Naive thymus-derived CD4-positive, alpha-beta T cell (primary cell): ENCODE results near the gene PPBP. TPM values are rescaled to one million over a fixed set of nuclear protein-coding genes. Genes with fewer than 3 reads are reported as not detected.
"Not testable (repeated sequence)": the region's sequence is repeated elsewhere in the genome, so short reads cannot be mapped to it uniquely, and the experiment has no call there.

Source experiments
- ATAC-seq: fragments of 150-1000 bp; cut with Tn5 transposase; 2 replicates; pipeline ENCODE4 v1.10.0; 2021; ENCODE audit warnings: mild to moderate bottlenecking, moderate library complexity
- CTCF ChIA-PET: fragments of 350-600 bp; sonication (Branson Sonifier 250); formaldehyde crosslinking; loops from one replicate; lab custom pipeline; 2021; ENCODE audit warnings: antibody characterized with exemption; lab: Charles Lee
- POLR2A ChIA-PET: fragments of 350-600 bp; sonication (Branson Sonifier 250); formaldehyde crosslinking; loops from one replicate; lab custom pipeline; 2021; ENCODE audit warnings: antibody characterized with exemption, inconsistent platforms; lab: Charles Lee
- DNase-seq, 9 donors: peaks; one replicate each; pipeline versions ENCODE4 v3.0.0 to v3.0.0-alpha.2; 2020 to 2022; ENCODE audit warnings: mixed read lengths in 1 of 9
- H3K27ac ChIP-seq: one replicate; pipeline ENCODE4 v1.7.0; 2013; ENCODE audit warnings: mild to moderate bottlenecking, low read depth, low read length, moderate library complexity
- H3K27me3 ChIP-seq, 2 donors: one replicate each; pipeline ENCODE4 v1.7.0; 2013; ENCODE audit warnings: low read length in 2 of 2, mild to moderate bottlenecking in 2 of 2, moderate library complexity in 2 of 2; ENCODE audit not compliant: control insufficient read depth in 2 of 2, insufficient read depth in 2 of 2
- H3K36me3 ChIP-seq, 3 experiments: 1 replicate in 2 of 3; 2 replicates in 1 of 3; pipeline ENCODE4 v1.7.0; 2013; ENCODE audit warnings: low read length in 3 of 3, mild to moderate bottlenecking in 3 of 3, moderate library complexity in 1 of 3; ENCODE audit not compliant: insufficient read depth in 3 of 3, control insufficient read depth in 2 of 3
- H3K4me1 ChIP-seq, 2 donors: one replicate each; pipeline ENCODE4 v1.7.0; 2013; ENCODE audit warnings: low read length in 2 of 2, mild to moderate bottlenecking in 2 of 2, moderate library complexity in 1 of 2; ENCODE audit not compliant: control insufficient read depth in 2 of 2, insufficient read depth in 2 of 2
- H3K4me3 ChIP-seq: 2 replicates; pipeline ENCODE4 v1.7.0; 2013; ENCODE audit warnings: mild to moderate bottlenecking, low read length
- H3K9me3 ChIP-seq, 3 experiments: 1 replicate in 2 of 3; 2 replicates in 1 of 3; pipeline ENCODE4 v1.7.0; 2013; ENCODE audit warnings: low read length in 3 of 3; ENCODE audit not compliant: control insufficient read depth in 2 of 3
- H3K27ac Mint-ChIP-seq, 9 donors: one replicate each; pipeline ENCODE4 v1.8.0; 2020 to 2022; ENCODE audit warnings: mixed read lengths in 9 of 9, mild to moderate bottlenecking in 8 of 9, moderate library complexity in 5 of 9, inconsistent platforms in 2 of 9
- H3K27me3 Mint-ChIP-seq, 5 donors: one replicate each; pipeline ENCODE4 v1.8.0; 2021 to 2022; ENCODE audit warnings: mixed read lengths in 5 of 5, mild to moderate bottlenecking in 1 of 5
- H3K36me3 Mint-ChIP-seq, 5 donors: one replicate each; pipeline ENCODE4 v1.8.0; 2020 to 2022; ENCODE audit warnings: mixed read lengths in 5 of 5, mild to moderate bottlenecking in 3 of 5, inconsistent platforms in 1 of 5
- H3K4me1 Mint-ChIP-seq, 7 donors: one replicate each; pipeline ENCODE4 v1.8.0; 2020 to 2022; ENCODE audit warnings: mixed read lengths in 7 of 7, mild to moderate bottlenecking in 3 of 7, inconsistent platforms in 1 of 7
- H3K4me3 Mint-ChIP-seq, 10 donors: one replicate each; pipeline ENCODE4 v1.8.0; 2020 to 2022; ENCODE audit warnings: mild to moderate bottlenecking in 10 of 10, mixed read lengths in 10 of 10, moderate library complexity in 6 of 10, inconsistent platforms in 2 of 10
- H3K9me3 Mint-ChIP-seq, 11 donors: one replicate each; pipeline ENCODE4 v1.8.0; 2020 to 2022; ENCODE audit warnings: mixed read lengths in 11 of 11, mild to moderate bottlenecking in 4 of 11, inconsistent platforms in 1 of 11, moderate library complexity in 1 of 11
- intact Hi-C, 2 donors: fragments of 100-400 bp; cut with micrococcal nuclease; formaldehyde crosslinking; loops; one replicate each; pipeline ENCODE4 v1.15.1; 2023
- polyA plus RNA-seq, 2 donors: library from polyadenylated mRNA; unstranded; fragments of 300-500 nt; fragmentation: Illumina TruSeq; gene quantifications; one replicate each; pipeline ENCODE4 v1.2.3, GENCODE V29; 2021
- total RNA-seq, 6 experiments: library from RNA in 5 of 6; stranded (reverse) in 5 of 6; gene quantifications; 1 replicate in 5 of 6; 2 replicates in 1 of 6; pipeline ENCODE4 v1.2.3 and lab custom pipeline; 2021 to 2026

PPBP gene
- total and polyA plus RNA-seq, 7 experiments from 2014 or later, result 3.3 to 34.9 TPM; not detected in 5

DNA sequence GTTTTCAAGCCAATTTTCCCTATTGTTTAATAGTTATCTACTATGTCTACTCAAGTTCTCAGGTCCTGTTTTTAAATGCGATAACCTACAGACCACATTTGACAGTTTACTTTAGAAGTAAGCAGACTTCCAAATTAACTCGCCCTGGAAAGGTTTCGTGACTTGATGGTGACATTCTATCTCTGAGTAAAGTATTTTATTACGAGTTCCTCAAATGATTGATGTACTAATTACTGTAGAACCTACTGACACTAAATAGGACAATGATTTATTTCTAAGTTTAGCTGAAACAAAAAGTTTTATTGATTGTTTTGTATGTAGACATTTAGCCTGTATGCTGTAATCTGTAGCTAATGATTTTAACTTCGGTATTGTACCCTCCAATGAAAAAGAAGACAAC is 1.9 kb upstream of the PPBP start:
- Mint-ChIP-seq H3K9me3 (peaks cover 0 to 3% (median 0%) of the 10 kb centered on the region in 11 donors), H3K4me1 (no peaks in the 10 kb centered on the region), H3K27me3 (peaks cover 3 to 6% (median 4%) of the 10 kb centered on the region in 5 donors), H3K27ac (no peak overlapping the region), H3K4me3 (no peak overlapping the region), H3K36me3 (no peaks in the 10 kb centered on the region)
- H3K4me3 ChIP-seq, result no peak overlapping the region
- POLR2A ChIA-PET, result no interaction called here
- H3K27me3 ChIP-seq, result no peaks in the 10 kb centered on the region
- H3K36me3 ChIP-seq, result no peaks in the 10 kb centered on the region
- no peak for DNase-seq
- CTCF ChIA-PET, result no interaction called here
- no peaks in the 10 kb centered on the region for H3K9me3 ChIP-seq
- intact Hi-C loops, result no loop called here
- no peak for ATAC-seq
- H3K4me1 ChIP-seq, result no peaks in the 10 kb centered on the region
- no peak overlapping the region for H3K27ac ChIP-seq

DNA sequence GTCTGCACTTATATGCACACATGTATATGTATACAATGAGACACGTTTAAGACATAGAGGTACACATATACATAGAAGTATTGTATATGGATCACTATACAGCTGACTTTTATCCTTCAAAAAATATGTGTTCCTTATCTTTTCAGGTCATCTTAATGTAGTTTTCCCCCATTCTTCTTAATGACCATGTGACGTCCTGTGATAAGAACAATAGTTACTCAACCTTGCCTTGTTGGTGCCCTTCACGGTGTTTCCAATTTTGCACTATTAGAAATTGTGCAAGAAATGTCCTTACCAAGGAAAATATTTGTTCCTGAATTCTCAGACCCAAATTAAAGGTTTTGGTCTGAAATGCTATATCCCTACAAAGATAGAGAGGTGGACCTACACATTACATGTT is 1.0 kb upstream of the PPBP start:
- Histone ChIP-seq H3K4me3 (no peak overlapping the region), H3K9me3 (no peaks in the 10 kb centered on the region), H3K4me1 (no peaks in the 10 kb centered on the region), H3K27me3 (no peaks in the 10 kb centered on the region), H3K36me3 (no peaks in the 10 kb centered on the region), H3K27ac (no peak overlapping the region)
- ATAC-seq, result no peak
- Mint-ChIP-seq H3K36me3 (no peaks in the 10 kb centered on the region), H3K4me3 (no peak overlapping the region), H3K27me3 (peaks cover 0 to 4% (median 3%) of the 10 kb centered on the region in 5 donors), H3K27ac (no peak overlapping the region), H3K9me3 (peaks cover 0 to 1% (median 0%) of the 10 kb centered on the region in 11 donors), H3K4me1 (no peaks in the 10 kb centered on the region)
- ChIA-PET CTCF (no interaction called here), POLR2A (no interaction called here)
- no peak for DNase-seq
- intact Hi-C loops, result no loop called here

DNA sequence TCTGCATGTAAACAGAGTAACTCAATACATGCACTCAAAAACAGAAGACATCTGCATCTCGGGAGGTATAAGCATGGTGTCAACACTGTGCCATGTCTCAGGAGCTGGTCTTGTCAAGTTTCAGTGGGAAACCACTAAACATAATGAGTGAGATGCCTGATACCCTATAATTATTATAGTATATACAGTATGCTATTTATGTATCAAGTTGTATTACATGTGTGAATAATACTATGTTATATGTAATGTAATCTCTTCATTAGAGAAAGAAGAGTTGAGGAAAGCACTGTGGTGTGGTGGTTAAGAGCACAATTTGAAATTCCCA is 2.5 kb downstream of the PPBP start:
- intact Hi-C loops, result no loop called here
- DNase-seq (no peak), ATAC-seq (no peak)
- Mint-ChIP-seq H3K9me3 (peaks cover 0 to 2% (median 0%) of the 10 kb centered on the region in 11 donors), H3K4me1 (no peaks in the 10 kb centered on the region), H3K27me3 (peaks cover 3 to 8% (median 6%) of the 10 kb centered on the region in 5 donors), H3K36me3 (no peaks in the 10 kb centered on the region), H3K4me3 (no peak overlapping the region), H3K27ac (no peak overlapping the region)
- no peaks in the 10 kb centered on the region for H3K9me3 ChIP-seq
- POLR2A ChIA-PET, result no interaction called here
- H3K4me1 ChIP-seq, result no peaks in the 10 kb centered on the region
- H3K36me3 ChIP-seq, result no peaks in the 10 kb centered on the region
- no peak overlapping the region for H3K27ac ChIP-seq
- H3K4me3 ChIP-seq, result no peak overlapping the region
- H3K27me3 ChIP-seq, result no peaks in the 10 kb centered on the region
- CTCF ChIA-PET, result no interaction called here

DNA sequence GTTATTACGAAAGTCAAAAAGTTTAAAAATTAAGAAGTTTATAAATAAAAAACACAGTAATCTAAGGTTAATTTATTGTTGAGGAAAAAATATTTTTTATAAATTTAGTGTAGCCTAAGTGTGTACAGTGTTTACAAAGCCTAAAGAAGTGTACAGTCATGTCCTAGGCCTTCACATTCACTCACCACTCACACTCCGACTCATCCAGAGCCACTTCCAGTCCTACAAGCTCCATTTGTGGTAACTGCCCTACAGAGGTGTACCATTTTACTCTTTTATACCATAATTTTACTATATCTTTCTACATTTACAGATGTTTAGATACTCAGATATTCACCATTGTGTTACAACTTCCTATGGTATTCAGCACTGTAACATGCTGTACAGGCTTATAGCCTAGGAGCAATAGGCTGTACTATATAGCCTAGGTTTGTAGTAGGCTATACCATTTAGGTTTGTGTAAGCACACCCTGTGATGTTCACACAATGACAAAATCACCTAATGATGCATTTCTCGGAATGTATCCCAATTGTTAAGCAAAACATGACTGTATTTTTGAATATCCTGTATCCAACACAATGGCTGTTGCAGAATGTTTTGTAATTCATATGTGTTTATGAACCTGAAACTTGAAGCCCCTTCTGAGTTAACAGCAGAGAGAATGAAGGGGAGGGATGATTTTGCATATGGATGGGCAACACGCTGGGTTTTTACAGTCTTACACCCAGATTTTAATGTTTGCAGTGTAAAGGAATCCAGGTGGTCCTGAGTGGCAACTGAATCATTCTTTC is 3.1 kb downstream of the PPBP start:
- Mint-ChIP-seq H3K4me3 (no peak overlapping the region), H3K27me3 (peaks cover 3 to 13% (median 11%) of the 10 kb centered on the region in 5 donors), H3K36me3 (no peaks in the 10 kb centered on the region), H3K4me1 (no peaks in the 10 kb centered on the region), H3K27ac (no peak overlapping the region), H3K9me3 (peaks cover 0 to 2% (median 0%) of the 10 kb centered on the region in 11 donors)
- ChIA-PET CTCF (no interaction called here), POLR2A (no interaction called here)
- Histone ChIP-seq H3K9me3 (no peaks in the 10 kb centered on the region), H3K27me3 (no peaks in the 10 kb centered on the region), H3K4me3 (no peak overlapping the region), H3K27ac (no peak overlapping the region), H3K36me3 (no peaks in the 10 kb centered on the region), H3K4me1 (no peaks in the 10 kb centered on the region)
- no peak for ATAC-seq
- no peak for DNase-seq
- intact Hi-C loops, result no loop called here

DNA sequence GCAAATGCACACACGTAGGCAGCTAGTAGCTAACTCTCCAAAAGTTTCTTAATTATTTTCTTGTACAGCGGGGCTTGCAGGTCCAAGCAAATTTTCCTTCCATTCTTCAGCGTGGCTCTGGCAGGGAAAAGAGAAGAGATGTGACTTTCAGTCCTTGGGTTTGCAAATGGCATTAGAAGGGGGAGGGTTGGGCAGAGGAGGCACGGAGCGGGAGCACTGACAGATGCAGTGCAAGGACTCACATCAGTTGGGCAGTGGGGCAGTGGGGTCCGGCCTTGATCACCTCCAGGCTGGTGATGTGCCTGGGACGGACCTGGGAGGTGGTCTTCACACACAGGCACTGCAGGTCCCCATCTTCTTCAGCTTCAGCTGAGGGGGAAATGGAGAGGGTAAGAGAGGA is 6.8 kb downstream of the PPBP start:
- H3K27me3 Mint-ChIP-seq, result peaks cover 3 to 14% (median 11%) of the 10 kb centered on the region in 5 donors
- H3K4me3 ChIP-seq, DNase-seq, H3K27ac Mint-ChIP-seq, CTCF ChIA-PET, ATAC-seq, H3K9me3 ChIP-seq, H3K4me1 Mint-ChIP-seq, POLR2A ChIA-PET, H3K9me3 Mint-ChIP-seq, H3K27ac ChIP-seq, H3K27me3 ChIP-seq, H3K4me3 Mint-ChIP-seq, H3K36me3 Mint-ChIP-seq, H3K4me1 ChIP-seq, intact Hi-C loops, H3K36me3 ChIP-seq: not testable (repeated sequence)

DNA sequence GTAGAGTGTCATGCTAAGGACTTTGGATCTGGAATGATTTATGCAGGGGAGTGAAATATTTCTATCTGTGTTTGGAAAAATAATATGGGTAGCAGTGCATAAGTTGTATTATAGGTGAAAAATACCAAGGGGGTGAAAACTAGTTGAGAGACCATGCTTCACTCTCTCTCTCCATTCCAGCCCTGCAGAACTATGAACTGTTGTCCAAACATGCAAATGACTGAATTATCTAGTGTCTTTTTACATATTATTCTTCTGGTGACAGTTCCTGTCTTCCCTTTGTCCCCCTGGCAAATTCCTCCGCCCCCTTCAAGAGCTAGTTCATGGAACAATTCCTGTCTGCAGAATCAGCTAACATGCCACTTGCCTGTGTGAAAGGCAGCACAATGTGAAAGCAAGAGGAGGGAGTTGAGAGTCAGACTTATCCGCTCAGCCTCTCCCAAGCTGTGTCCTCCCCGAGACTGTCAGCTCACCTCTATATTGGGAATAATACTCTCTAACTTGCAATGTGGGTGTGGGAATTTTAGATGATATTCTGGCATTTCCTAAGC is 8.5 kb downstream of the PPBP start:
- H3K9me3 ChIP-seq, result peaks cover 0 to 8% (median 0%) of the 10 kb centered on the region in 3 experiments
- no peak overlapping the region for H3K4me3 Mint-ChIP-seq
- H3K36me3 Mint-ChIP-seq, result no peaks in the 10 kb centered on the region
- CTCF ChIA-PET, result no interaction called here
- no peaks in the 10 kb centered on the region for H3K4me1 Mint-ChIP-seq
- no peaks in the 10 kb centered on the region for H3K4me1 ChIP-seq
- ATAC-seq, result no peak
- H3K27me3 ChIP-seq, result no peaks in the 10 kb centered on the region
- no peak overlapping the region for H3K4me3 ChIP-seq
- H3K9me3 Mint-ChIP-seq, result peaks cover 0 to 16% (median 5%) of the 10 kb centered on the region in 11 donors
- H3K27me3 Mint-ChIP-seq, result peaks cover 3 to 14% (median 11%) of the 10 kb centered on the region in 5 donors
- intact Hi-C loops, result no loop called here
- H3K27ac ChIP-seq, result no peak overlapping the region
- no peak overlapping the region for H3K27ac Mint-ChIP-seq
- H3K36me3 ChIP-seq, result no peaks in the 10 kb centered on the region
- POLR2A ChIA-PET, result no interaction called here
- DNase-seq, result no peak

DNA sequence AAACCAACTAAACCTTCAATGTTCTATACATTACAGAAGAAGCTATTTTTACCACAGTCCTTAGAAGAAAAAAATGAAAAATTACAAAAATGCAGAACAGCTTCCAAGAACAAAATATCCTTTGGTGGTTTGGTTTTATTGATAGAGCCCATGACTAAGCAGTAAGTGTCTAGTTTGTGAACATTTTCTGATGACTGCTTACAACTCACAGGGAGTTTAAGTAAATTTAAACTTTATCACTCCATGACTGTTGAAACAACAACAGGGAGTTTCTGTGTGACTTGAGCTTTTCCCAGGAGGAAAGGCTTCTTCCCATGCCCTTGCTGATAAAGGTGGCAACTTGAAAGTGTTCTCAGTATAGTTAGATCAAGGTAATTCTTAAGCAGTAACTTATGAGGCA is 9.1 kb downstream of the PPBP start:
- H3K4me3 ChIP-seq, result no peak overlapping the region
- H3K9me3 ChIP-seq, result peaks cover 0 to 8% (median 0%) of the 10 kb centered on the region in 3 experiments
- ChIA-PET CTCF (no interaction called here), POLR2A (no interaction called here)
- ATAC-seq (no peak), DNase-seq (no peak)
- Mint-ChIP-seq H3K36me3 (no peaks in the 10 kb centered on the region), H3K27me3 (peaks cover 3 to 14% (median 11%) of the 10 kb centered on the region in 5 donors), H3K27ac (no peak overlapping the region), H3K4me3 (no peak overlapping the region), H3K9me3 (peaks cover 0 to 22% (median 5%) of the 10 kb centered on the region in 11 donors), H3K4me1 (no peaks in the 10 kb centered on the region)
- no peaks in the 10 kb centered on the region for H3K27me3 ChIP-seq
- H3K36me3 ChIP-seq, result no peaks in the 10 kb centered on the region
- no peaks in the 10 kb centered on the region for H3K4me1 ChIP-seq
- no peak overlapping the region for H3K27ac ChIP-seq
- intact Hi-C loops, result no loop called here
